Measurements from ENCODE around the gene TDRD7. TPM values are rescaled to one million over a fixed set of nuclear protein-coding genes. Genes with fewer than 3 reads are reported as not detected.

TDRD7 gene
- total and polyA plus RNA-seq, 2 of the 13 experiments (the other 11 are each of a cell fraction or from before 2014, with no cell fraction given): 9.8 to 15.5 TPM

DNA sequence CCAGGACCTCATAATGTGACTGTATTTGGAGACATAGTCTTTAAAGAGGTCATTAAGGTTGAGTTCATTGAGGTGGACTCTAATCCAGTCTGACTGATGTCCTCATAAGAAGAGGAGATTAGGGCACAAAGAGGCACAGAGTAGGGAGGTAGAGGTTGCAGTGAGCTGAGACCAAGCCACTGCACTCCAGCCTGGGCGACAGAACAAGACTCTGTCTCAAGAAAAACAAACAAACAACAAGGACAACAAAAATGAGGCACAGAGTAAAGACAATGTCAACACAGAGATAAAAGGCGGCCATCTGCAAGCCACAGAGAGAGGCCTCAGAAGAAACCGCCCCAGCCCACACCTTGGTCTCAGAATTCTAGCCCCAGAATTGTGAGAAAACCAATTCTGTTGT, 17.0 kb upstream of the TDRD7 start (continued):
- TF ChIP-seq, protein P1, sequence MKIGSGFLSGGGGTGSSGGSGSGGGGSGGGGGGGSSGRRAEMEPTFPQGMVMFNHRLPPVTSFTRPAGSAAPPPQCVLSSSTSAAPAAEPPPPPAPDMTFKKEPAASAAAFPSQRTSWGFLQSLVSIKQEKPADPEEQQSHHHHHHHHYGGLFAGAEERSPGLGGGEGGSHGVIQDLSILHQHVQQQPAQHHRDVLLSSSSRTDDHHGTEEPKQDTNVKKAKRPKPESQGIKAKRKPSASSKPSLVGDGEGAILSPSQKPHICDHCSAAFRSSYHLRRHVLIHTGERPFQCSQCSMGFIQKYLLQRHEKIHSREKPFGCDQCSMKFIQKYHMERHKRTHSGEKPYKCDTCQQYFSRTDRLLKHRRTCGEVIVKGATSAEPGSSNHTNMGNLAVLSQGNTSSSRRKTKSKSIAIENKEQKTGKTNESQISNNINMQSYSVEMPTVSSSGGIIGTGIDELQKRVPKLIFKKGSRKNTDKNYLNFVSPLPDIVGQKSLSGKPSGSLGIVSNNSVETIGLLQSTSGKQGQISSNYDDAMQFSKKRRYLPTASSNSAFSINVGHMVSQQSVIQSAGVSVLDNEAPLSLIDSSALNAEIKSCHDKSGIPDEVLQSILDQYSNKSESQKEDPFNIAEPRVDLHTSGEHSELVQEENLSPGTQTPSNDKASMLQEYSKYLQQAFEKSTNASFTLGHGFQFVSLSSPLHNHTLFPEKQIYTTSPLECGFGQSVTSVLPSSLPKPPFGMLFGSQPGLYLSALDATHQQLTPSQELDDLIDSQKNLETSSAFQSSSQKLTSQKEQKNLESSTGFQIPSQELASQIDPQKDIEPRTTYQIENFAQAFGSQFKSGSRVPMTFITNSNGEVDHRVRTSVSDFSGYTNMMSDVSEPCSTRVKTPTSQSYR (CRISPR knock-in tag; IDR thresholded peaks at IDR 0.05; ENCODE audit: borderline replicate concordance): peak; percentile 38; the same call in 1 of the 2 replicates
- TF ChIP-seq NFE2L2 (IDR thresholded peaks at IDR 0.05; ENCODE audit: low read length): no peak
- 0 out of 2 replicates have a peak, but pooled peaks have one; percentile 53 for TF ChIP-seq IRF2 (CRISPR knock-in tag; IDR thresholded peaks at IDR 0.05)
- TF ChIP-seq ZNF891 (CRISPR knock-in tag; IDR thresholded peaks at IDR 0.05): no peak
- TF ChIP-seq ZIK1 (CRISPR knock-in tag; IDR thresholded peaks at IDR 0.05; ENCODE audit: borderline replicate concordance, low read depth): no peak
- TF ChIP-seq, protein P2, sequence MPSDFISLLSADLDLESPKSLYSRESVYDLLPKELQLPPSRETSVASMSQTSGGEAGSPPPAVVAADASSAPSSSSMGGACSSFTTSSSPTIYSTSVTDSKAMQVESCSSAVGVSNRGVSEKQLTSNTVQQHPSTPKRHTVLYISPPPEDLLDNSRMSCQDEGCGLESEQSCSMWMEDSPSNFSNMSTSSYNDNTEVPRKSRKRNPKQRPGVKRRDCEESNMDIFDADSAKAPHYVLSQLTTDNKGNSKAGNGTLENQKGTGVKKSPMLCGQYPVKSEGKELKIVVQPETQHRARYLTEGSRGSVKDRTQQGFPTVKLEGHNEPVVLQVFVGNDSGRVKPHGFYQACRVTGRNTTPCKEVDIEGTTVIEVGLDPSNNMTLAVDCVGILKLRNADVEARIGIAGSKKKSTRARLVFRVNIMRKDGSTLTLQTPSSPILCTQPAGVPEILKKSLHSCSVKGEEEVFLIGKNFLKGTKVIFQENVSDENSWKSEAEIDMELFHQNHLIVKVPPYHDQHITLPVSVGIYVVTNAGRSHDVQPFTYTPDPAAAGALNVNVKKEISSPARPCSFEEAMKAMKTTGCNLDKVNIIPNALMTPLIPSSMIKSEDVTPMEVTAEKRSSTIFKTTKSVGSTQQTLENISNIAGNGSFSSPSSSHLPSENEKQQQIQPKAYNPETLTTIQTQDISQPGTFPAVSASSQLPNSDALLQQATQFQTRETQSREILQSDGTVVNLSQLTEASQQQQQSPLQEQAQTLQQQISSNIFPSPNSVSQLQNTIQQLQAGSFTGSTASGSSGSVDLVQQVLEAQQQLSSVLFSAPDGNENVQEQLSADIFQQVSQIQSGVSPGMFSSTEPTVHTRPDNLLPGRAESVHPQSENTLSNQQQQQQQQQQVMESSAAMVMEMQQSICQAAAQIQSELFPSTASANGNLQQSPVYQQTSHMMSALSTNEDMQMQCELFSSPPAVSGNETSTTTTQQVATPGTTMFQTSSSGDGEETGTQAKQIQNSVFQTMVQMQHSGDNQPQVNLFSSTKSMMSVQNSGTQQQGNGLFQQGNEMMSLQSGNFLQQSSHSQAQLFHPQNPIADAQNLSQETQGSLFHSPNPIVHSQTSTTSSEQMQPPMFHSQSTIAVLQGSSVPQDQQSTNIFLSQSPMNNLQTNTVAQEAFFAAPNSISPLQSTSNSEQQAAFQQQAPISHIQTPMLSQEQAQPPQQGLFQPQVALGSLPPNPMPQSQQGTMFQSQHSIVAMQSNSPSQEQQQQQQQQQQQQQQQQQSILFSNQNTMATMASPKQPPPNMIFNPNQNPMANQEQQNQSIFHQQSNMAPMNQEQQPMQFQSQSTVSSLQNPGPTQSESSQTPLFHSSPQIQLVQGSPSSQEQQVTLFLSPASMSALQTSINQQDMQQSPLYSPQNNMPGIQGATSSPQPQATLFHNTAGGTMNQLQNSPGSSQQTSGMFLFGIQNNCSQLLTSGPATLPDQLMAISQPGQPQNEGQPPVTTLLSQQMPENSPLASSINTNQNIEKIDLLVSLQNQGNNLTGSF (CRISPR knock-in tag; IDR thresholded peaks at IDR 0.05): no peak
- TF ChIP-seq TCF12 (IDR thresholded peaks at IDR 0.05): no peak
- TF ChIP-seq TCF12 (CRISPR knock-in tag; IDR thresholded peaks at IDR 0.05): no peak
- TF ChIP-seq ZNF24 (IDR thresholded peaks at IDR 0.05): no peak
- TF ChIP-seq, protein P3, sequence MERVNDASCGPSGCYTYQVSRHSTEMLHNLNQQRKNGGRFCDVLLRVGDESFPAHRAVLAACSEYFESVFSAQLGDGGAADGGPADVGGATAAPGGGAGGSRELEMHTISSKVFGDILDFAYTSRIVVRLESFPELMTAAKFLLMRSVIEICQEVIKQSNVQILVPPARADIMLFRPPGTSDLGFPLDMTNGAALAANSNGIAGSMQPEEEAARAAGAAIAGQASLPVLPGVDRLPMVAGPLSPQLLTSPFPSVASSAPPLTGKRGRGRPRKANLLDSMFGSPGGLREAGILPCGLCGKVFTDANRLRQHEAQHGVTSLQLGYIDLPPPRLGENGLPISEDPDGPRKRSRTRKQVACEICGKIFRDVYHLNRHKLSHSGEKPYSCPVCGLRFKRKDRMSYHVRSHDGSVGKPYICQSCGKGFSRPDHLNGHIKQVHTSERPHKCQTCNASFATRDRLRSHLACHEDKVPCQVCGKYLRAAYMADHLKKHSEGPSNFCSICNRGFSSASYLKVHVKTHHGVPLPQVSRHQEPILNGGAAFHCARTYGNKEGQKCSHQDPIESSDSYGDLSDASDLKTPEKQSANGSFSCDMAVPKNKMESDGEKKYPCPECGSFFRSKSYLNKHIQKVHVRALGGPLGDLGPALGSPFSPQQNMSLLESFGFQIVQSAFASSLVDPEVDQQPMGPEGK (CRISPR knock-in tag; IDR thresholded peaks at IDR 0.05): no peak
- TF ChIP-seq FOXJ3 (CRISPR knock-in tag; IDR thresholded peaks at IDR 0.05; ENCODE audit: borderline replicate concordance): peak; percentile 58; the same call in 1 of the 2 replicates
- peak; percentile 61 for TF ChIP-seq TCF7L2 (IDR thresholded peaks at IDR 0.05; ENCODE audit: low read depth, low read length)
- TF ChIP-seq CC2D1A (CRISPR knock-in tag; IDR thresholded peaks at IDR 0.05): no peak
- TF ChIP-seq SAFB2 (CRISPR knock-in tag; IDR thresholded peaks at IDR 0.05; ENCODE audit: borderline replicate concordance, low read depth): no peak
- TF ChIP-seq, protein P4, sequence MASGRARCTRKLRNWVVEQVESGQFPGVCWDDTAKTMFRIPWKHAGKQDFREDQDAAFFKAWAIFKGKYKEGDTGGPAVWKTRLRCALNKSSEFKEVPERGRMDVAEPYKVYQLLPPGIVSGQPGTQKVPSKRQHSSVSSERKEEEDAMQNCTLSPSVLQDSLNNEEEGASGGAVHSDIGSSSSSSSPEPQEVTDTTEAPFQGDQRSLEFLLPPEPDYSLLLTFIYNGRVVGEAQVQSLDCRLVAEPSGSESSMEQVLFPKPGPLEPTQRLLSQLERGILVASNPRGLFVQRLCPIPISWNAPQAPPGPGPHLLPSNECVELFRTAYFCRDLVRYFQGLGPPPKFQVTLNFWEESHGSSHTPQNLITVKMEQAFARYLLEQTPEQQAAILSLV (CRISPR knock-in tag; IDR thresholded peaks at IDR 0.05; ENCODE audit: borderline replicate concordance): no peak
- no peak for TF ChIP-seq ZNF180 (CRISPR knock-in tag; IDR thresholded peaks at IDR 0.05; ENCODE audit: borderline replicate concordance, low read depth)
- no peak for TF ChIP-seq ZNF670 (CRISPR knock-in tag; IDR thresholded peaks at IDR 0.05; ENCODE audit: borderline replicate concordance)
- TF ChIP-seq STAG1 (CRISPR knock-in tag; IDR thresholded peaks at IDR 0.05): no peak
- TF ChIP-seq CAMTA2 (CRISPR knock-in tag; IDR thresholded peaks at IDR 0.05; ENCODE audit: borderline replicate concordance): no peak
- TF ChIP-seq ZNF766 (CRISPR knock-in tag; IDR thresholded peaks at IDR 0.05; ENCODE audit: borderline replicate concordance): no peak

Data from HepG2 (cell line).